ENCODE data around the gene HOXC10. TPM values are rescaled to one million over a fixed set of nuclear protein-coding genes. Genes with fewer than 3 reads are reported as not detected.
A peak's percentile ranks its signal among the peaks of the same experiment; 100 is the strongest.

The HOXC10 gene
- total and polyA plus RNA-seq, 4 experiments from 2014 or later = not detected

GRCh38 chr12:53980104-53980801 is 4.7 kb upstream of the HOXC10 start:
- Mint-ChIP-seq H3K4me1 (peaks cover 4 to 42% (median 16%) of the 10 kb centered on the region in 4 donors), H3K27ac (peak overlapping the region in 2 of 7 donors; percentile 66 to 81), H3K27me3 (peaks cover 69 to 80% of the 10 kb centered on the region in 2 donors), H3K9me3 (peaks cover 0 to 33% (median 12%) of the 10 kb centered on the region in 8 donors), H3K4me3 (peak overlapping the region in 1 of 8 donors; percentile 17), H3K36me3 (peaks cover 0 to 3% of the 10 kb centered on the region in 2 donors)
- intact Hi-C loops (cut with micrococcal nuclease) = no loop called here
- CTCF ChIA-PET (ENCODE audit: partially characterized antibody) = no interaction called here
- Histone ChIP-seq H3K36me3 (ENCODE audit: insufficient read depth, low read length) (no peaks in the 10 kb centered on the region), H3K9me3 (ENCODE audit: control insufficient read depth in 1 of 2, low read length in 2 of 2) (no peaks in the 10 kb centered on the region), H3K27me3 (ENCODE audit: insufficient read depth, low read length) (peaks cover 91% of the 10 kb centered on the region), H3K4me1 (ENCODE audit: insufficient read depth, low read length) (peaks cover 19% of the 10 kb centered on the region), H3K27ac (ENCODE audit: low read depth, low read length) (no peak overlapping the region), H3K4me3 (ENCODE audit: low read length in 2 of 2) (no peak overlapping the region)
- no peak for DNase-seq
- POLR2A ChIA-PET (ENCODE audit: partially characterized antibody) = interaction anchor here (1.0 kb wide), 1 partner anchor 12 kb away, joined by 3 read pairs; no protein-coding TSS in a partner anchor

DNA sequence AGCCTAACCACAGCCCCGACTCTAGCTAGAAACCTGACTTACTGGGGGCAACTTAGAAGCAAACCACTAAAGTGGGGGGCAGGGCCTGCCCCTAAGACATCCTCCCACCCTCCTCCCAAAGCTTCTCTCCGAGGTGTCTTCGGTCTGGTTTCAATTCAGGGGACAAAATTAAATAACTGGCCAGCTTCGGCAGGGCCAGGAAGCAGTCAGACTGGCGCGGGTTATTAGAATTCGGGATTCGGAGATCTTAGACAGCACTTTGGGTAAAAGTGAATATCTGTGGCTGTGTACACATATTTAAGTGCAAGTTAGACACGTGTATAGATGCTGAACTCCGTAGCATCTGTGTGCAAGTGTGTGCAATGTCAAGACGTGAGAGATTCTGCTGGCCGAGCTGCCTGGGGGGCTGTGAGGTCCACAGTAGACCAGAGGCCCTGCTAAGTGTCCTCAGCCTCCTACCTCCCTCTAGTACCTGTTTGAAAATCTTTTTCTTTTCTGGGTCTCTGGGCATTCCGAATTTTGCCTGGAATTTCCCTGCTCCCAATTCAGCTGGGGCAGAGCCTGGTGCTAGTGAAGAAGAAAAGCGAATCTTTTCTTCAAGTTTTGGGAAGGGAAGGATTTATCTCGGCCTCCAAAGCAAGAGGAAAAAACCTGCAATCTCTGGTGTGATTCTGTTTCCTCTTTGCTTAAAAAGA is 4.0 kb upstream of the HOXC10 start:
- ChIA-PET POLR2A (ENCODE audit: partially characterized antibody) (interaction anchor here (1.0 kb wide), 1 partner anchor 12 kb away, joined by 3 read pairs; no protein-coding TSS in a partner anchor), CTCF (ENCODE audit: partially characterized antibody) (no interaction called here)
- no peak overlapping the region for H3K4me3 Mint-ChIP-seq
- Histone ChIP-seq H3K4me3 (ENCODE audit: low read length in 2 of 2) (no peak overlapping the region), H3K36me3 (ENCODE audit: insufficient read depth, low read length) (no peaks in the 10 kb centered on the region), H3K9me3 (ENCODE audit: control insufficient read depth in 1 of 2, low read length in 2 of 2) (no peaks in the 10 kb centered on the region), H3K4me1 (ENCODE audit: insufficient read depth, low read length) (peaks cover 20% of the 10 kb centered on the region), H3K27me3 (ENCODE audit: insufficient read depth, low read length) (peaks cover 92% of the 10 kb centered on the region), H3K27ac (ENCODE audit: low read depth, low read length) (no peak overlapping the region)
- peaks cover 0 to 1% of the 10 kb centered on the region in 2 donors for H3K36me3 Mint-ChIP-seq
- DNase-seq = no peak
- peaks cover 2 to 40% (median 15%) of the 10 kb centered on the region in 4 donors for H3K4me1 Mint-ChIP-seq
- H3K27ac Mint-ChIP-seq = peak overlapping the region in 2 of 7 donors; percentile 65 to 81
- peaks cover 68 to 77% of the 10 kb centered on the region in 2 donors for H3K27me3 Mint-ChIP-seq
- intact Hi-C loops (cut with micrococcal nuclease) = no loop called here
- peaks cover 0 to 34% (median 11%) of the 10 kb centered on the region in 8 donors for H3K9me3 Mint-ChIP-seq

DNA sequence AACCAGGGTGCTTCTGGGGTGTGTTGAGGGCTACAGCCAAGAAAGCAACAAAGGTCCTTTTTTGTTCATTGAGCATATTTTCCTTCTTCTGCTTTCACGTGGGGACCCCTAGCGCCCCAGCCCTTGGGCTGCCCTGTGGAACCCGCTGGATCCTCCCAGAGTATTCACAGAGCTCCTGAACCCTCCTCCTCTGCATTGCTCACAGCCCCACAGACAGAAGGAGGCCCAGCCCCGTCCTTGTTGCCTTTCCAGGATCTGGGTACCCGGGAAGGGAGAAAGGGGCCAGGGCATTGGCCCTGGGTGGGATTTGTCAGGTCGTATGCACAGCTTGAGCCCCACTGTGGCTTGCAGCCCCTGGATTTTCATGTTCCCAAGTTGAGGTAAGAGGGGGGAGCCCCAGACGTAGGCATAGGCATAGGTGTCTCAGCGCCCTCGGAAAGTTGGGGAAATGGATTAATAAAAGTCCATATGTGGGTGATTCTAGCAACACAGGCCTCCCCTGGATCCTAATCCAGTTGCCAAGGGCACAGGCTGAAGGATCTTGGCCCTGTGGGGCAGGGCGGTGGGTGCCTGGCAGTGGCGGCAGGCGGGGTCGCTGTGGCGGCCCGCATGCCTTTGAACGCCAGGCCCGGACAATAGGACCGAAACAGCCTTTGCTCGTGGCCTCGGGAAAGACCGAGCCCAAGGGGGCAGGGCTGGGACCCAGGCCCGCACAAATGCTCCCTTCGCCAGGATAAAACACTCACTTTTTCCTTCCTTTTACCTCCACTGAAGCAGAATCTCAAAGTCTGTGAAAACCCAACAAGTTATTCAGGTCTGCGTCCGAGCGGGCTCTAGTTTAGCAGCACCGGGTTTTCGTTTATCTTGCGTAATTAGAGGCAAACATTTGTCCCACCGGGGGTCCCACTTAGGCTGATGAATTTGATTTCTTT is 3.0 kb upstream of the HOXC10 start:
- intact Hi-C loops (cut with micrococcal nuclease) = no loop called here
- POLR2A ChIA-PET (ENCODE audit: partially characterized antibody) = no interaction called here
- no peaks in the 10 kb centered on the region for H3K36me3 ChIP-seq (ENCODE audit: insufficient read depth, low read length)
- CTCF ChIA-PET (ENCODE audit: partially characterized antibody) = no interaction called here
- Mint-ChIP-seq H3K27ac (peak overlapping the region in 3 of 7 donors; percentile 41 to 81 (median 68)), H3K4me3 (no peak overlapping the region), H3K4me1 (peaks cover 4 to 42% (median 19%) of the 10 kb centered on the region in 4 donors), H3K27me3 (peaks cover 72 to 78% of the 10 kb centered on the region in 2 donors), H3K36me3 (peaks cover 0 to 1% of the 10 kb centered on the region in 2 donors), H3K9me3 (peaks cover 0 to 36% (median 10%) of the 10 kb centered on the region in 8 donors)
- H3K27me3 ChIP-seq (ENCODE audit: insufficient read depth, low read length) = peaks cover 92% of the 10 kb centered on the region
- no peaks in the 10 kb centered on the region for H3K9me3 ChIP-seq (ENCODE audit: control insufficient read depth in 1 of 2, low read length in 2 of 2)
- DNase-seq = no peak
- no peak overlapping the region for H3K4me3 ChIP-seq (ENCODE audit: low read length in 2 of 2)
- H3K27ac ChIP-seq (ENCODE audit: low read depth, low read length) = no peak overlapping the region
- H3K4me1 ChIP-seq (ENCODE audit: insufficient read depth, low read length) = peaks cover 26% of the 10 kb centered on the region

DNA sequence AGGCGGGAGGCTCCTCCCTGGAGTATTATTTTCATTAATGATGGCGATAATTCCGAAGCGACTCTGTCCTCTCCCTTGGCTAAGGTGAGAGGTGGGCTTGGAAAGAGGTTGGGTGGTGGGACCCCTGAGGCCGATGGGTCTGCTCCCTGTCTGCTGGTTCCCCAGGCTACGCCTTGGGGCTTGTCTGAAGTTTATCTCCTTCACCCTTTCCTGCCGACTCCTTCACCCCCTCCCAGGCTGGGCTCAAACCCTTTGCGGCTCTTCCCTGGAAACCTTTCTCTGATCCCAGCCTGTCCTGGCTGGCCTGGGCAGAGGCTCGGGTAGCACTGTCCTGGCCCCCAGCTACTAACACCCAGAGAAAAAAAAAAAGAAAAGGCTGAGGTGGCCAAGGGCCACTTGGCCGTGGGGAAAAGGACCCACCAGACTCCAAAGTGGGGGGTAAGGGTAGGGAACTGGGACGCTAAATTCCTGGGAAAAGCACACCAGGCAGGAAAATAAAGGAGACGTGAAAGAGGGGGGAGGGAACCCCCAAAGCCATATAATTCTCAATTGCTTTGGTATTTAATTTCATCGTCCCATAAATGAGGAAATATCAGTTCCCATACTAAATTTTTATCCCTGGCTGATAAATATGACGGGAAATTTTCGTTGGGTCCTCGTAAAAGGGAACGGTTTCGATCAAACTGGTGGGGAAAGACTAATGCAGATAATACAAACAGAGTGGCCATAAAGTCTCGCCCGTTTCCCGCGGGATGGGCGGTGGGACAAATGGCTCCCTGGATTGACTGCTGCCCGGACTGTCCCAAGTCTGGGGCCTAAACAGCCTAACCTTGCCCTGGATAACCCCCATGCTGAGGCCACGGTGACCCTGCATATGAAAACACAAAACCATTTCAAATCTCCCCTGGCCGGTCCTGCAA is 2.0 kb upstream of the HOXC10 start:
- peaks cover 74 to 81% of the 10 kb centered on the region in 2 donors for H3K27me3 Mint-ChIP-seq
- intact Hi-C loops (cut with micrococcal nuclease) = no loop called here
- H3K9me3 Mint-ChIP-seq = peaks cover 0 to 39% (median 8%) of the 10 kb centered on the region in 8 donors
- ChIA-PET POLR2A (ENCODE audit: partially characterized antibody) (no interaction called here), CTCF (ENCODE audit: partially characterized antibody) (no interaction called here)
- peaks cover 4 to 46% (median 19%) of the 10 kb centered on the region in 4 donors for H3K4me1 Mint-ChIP-seq
- Histone ChIP-seq H3K9me3 (ENCODE audit: control insufficient read depth in 1 of 2, low read length in 2 of 2) (no peaks in the 10 kb centered on the region), H3K4me3 (ENCODE audit: low read length in 2 of 2) (no peak overlapping the region), H3K36me3 (ENCODE audit: insufficient read depth, low read length) (no peaks in the 10 kb centered on the region), H3K4me1 (ENCODE audit: insufficient read depth, low read length) (peaks cover 24% of the 10 kb centered on the region), H3K27me3 (ENCODE audit: insufficient read depth, low read length) (peaks cover 92% of the 10 kb centered on the region), H3K27ac (ENCODE audit: low read depth, low read length) (no peak overlapping the region)
- DNase-seq = no peak
- peaks cover 0 to 1% of the 10 kb centered on the region in 2 donors for H3K36me3 Mint-ChIP-seq
- H3K27ac Mint-ChIP-seq = peak overlapping the region in 4 of 7 donors; percentile 69 to 87 (median 82)
- peak overlapping the region in 3 of 8 donors; percentile 8 to 41 (median 25) for H3K4me3 Mint-ChIP-seq

GRCh38 chr12:53983568-53983949 is 1.4 kb upstream of the HOXC10 start:
- intact Hi-C loops (cut with micrococcal nuclease) = no loop called here
- CTCF ChIA-PET (ENCODE audit: partially characterized antibody) = no interaction called here
- peaks cover 0 to 36% (median 8%) of the 10 kb centered on the region in 8 donors for H3K9me3 Mint-ChIP-seq
- H3K27ac ChIP-seq (ENCODE audit: low read depth, low read length) = no peak overlapping the region
- peaks cover 74 to 81% of the 10 kb centered on the region in 2 donors for H3K27me3 Mint-ChIP-seq
- H3K36me3 ChIP-seq (ENCODE audit: insufficient read depth, low read length) = no peaks in the 10 kb centered on the region
- H3K27ac Mint-ChIP-seq = peak overlapping the region in 4 of 7 donors; percentile 70 to 83 (median 78)
- H3K9me3 ChIP-seq (ENCODE audit: control insufficient read depth in 1 of 2, low read length in 2 of 2) = no peaks in the 10 kb centered on the region
- H3K4me3 ChIP-seq (ENCODE audit: low read length in 2 of 2) = no peak overlapping the region
- no peak for DNase-seq
- H3K4me1 Mint-ChIP-seq = peaks cover 4 to 46% (median 18%) of the 10 kb centered on the region in 4 donors
- H3K4me3 Mint-ChIP-seq = peak overlapping the region in 3 of 8 donors; percentile 7 to 26 (median 25)
- H3K4me1 ChIP-seq (ENCODE audit: insufficient read depth, low read length) = peaks cover 22% of the 10 kb centered on the region
- H3K36me3 Mint-ChIP-seq = peaks cover 0 to 1% of the 10 kb centered on the region in 2 donors
- POLR2A ChIA-PET (ENCODE audit: partially characterized antibody) = no interaction called here
- peaks cover 95% of the 10 kb centered on the region for H3K27me3 ChIP-seq (ENCODE audit: insufficient read depth, low read length)

DNA sequence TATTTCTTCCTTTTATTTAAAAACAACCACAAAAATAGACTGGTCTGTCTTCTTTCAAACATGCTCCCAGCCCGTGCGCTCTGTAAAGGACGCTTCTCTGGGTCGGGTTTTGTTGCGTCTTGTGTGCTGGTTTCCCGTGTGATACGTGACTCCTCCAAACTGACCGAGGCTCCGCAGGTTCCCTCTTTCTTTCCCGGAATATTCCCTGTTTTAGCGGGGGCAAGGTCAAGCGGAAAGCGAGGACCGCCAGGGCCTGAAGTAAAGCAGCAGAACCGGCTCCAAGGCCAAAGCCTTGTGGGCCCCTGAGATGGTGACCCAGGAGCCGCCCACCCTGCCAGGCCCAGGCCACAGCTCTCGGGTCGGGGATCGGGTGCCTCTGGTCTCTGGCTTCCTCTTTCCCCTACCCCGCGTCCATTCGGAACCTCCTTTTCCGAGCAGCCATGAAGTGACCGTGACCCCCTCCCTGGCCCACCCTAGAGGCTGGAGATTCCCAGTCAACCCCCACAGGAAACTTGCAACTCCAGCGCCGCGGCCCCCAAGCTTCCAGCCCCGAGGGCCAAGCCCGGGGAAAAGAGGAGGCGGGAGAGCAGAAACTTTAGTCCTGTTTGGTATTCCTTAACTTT is 885 bp upstream of the HOXC10 start:
- H3K4me3 Mint-ChIP-seq = peak overlapping the region in 2 of 8 donors; percentile 26 to 28
- CTCF ChIA-PET (ENCODE audit: partially characterized antibody) = interaction anchor here (0.6 to 1.7 kb wide), 2 partner anchors 224 to 370 kb away, joined by 3 to 4 read pairs; no protein-coding TSS in a partner anchor

More for the DNA sequence above, 885 bp upstream of the HOXC10 start:
- H3K9me3 ChIP-seq (ENCODE audit: control insufficient read depth in 1 of 2, low read length in 2 of 2) = no peaks in the 10 kb centered on the region
- peaks cover 6 to 46% (median 20%) of the 10 kb centered on the region in 4 donors for H3K4me1 Mint-ChIP-seq
- H3K36me3 Mint-ChIP-seq = peaks cover 0 to 1% of the 10 kb centered on the region in 2 donors
- peaks cover 95% of the 10 kb centered on the region for H3K27me3 ChIP-seq (ENCODE audit: insufficient read depth, low read length)
- H3K27ac Mint-ChIP-seq = peak overlapping the region in 4 of 7 donors; percentile 42 to 77 (median 72)
- no peak overlapping the region for H3K27ac ChIP-seq (ENCODE audit: low read depth, low read length)
- peaks cover 27% of the 10 kb centered on the region for H3K4me1 ChIP-seq (ENCODE audit: insufficient read depth, low read length)
- POLR2A ChIA-PET (ENCODE audit: partially characterized antibody) = no interaction called here
- DNase-seq = no peak
- peaks cover 76 to 80% of the 10 kb centered on the region in 2 donors for H3K27me3 Mint-ChIP-seq
- H3K36me3 ChIP-seq (ENCODE audit: insufficient read depth, low read length) = no peaks in the 10 kb centered on the region
- peaks cover 0 to 38% (median 7%) of the 10 kb centered on the region in 8 donors for H3K9me3 Mint-ChIP-seq
- intact Hi-C loops (cut with micrococcal nuclease) = no loop called here
- no peak overlapping the region for H3K4me3 ChIP-seq (ENCODE audit: low read length in 2 of 2)

All from CD4-positive, alpha-beta memory T cell (primary cell).